Measurements from ENCODE around the gene ASAH2. TPM values are rescaled to one million over a fixed set of nuclear protein-coding genes. Genes with fewer than 3 reads are reported as not detected.

The ASAH2 gene
- total RNA-seq = 1.5 TPM

GRCh38 chr10:50251394-50251793, at the start of gene ASAH2:
Gene ASAH2, minus strand, starts transcription at chr10:50251516. Its CDS starts 2,906 bp downstream, at chr10:50248610.

Other genes with a start within 250 kb of the ASAH2 start
- 41.3 TPM for gene WASHC2A, start 183.6 kb downstream of the ASAH2 start, total RNA-seq